Right lobe of liver (tissue), 6 donors: ENCODE data around the gene SHKBP1. TPM values are rescaled to one million over a fixed set of nuclear protein-coding genes. Genes with fewer than 3 reads are reported as not detected.

Experiments used
- ATAC-seq, 4 donors: fragments of 200-7000 bp; cut with Tn5 transposase; one replicate each; pipeline ENCODE4 v1.9.1; 2020; ENCODE audit warnings: mild to moderate bottlenecking in 4 of 4, moderate library complexity in 4 of 4
- DNase-seq, 3 donors: peaks; one replicate each; pipeline ENCODE4 v3.0.0-alpha.2; 2020
- H3K27ac ChIP-seq, 3 donors: fragments of 200-600 bp; one replicate each; pipeline ENCODE4 v1.8.0; 2022
- H3K27me3 ChIP-seq, 2 donors: fragments of 200-600 bp; one replicate each; pipeline ENCODE4 v1.8.0; 2022
- H3K36me3 ChIP-seq, 4 donors: fragments of 200-600 bp; sonication (generic) in 1 of 4; one replicate each; pipeline versions ENCODE4 v1.5.1 to v1.8.0; 2017 to 2022; ENCODE audit warnings: control low read depth in 1 of 4
- H3K4me1 ChIP-seq, 4 donors: fragments of 200-600 bp; sonication (generic) in 1 of 4; one replicate each; pipeline versions ENCODE4 v1.5.1 to v1.8.0; 2017 to 2022; ENCODE audit warnings: control low read depth in 1 of 4
- H3K4me3 ChIP-seq, 3 donors: fragments of 200-600 bp; one replicate each; pipeline ENCODE4 v1.8.0; 2022
- H3K9me3 ChIP-seq, 4 donors: fragments of 200-600 bp; sonication (generic) in 1 of 4; one replicate each; pipeline versions ENCODE4 v1.5.1 to v1.8.0; 2017 to 2022; ENCODE audit warnings: control low read depth in 1 of 4
- CTCF ChIP-seq, 4 donors: fragments of 200-600 bp in 3 of 4; fragments of 450-650 bp in 1 of 4; IDR thresholded peaks; one replicate each; pipeline versions ENCODE4 v1.5.1 to v1.8.0; 2016 to 2022; ENCODE audit warnings: antibody characterized with exemption in 4 of 4, mild to moderate bottlenecking in 2 of 4
- POLR2A ChIP-seq: fragments of 450-650 bp; IDR thresholded peaks from one replicate; pipeline ENCODE4 v1.6.1; 2017; ENCODE audit warnings: antibody characterized with exemption, mild to moderate bottlenecking
- WGBS: methylation state at CpG from one replicate; pipeline ENCODE4 v1.1.6; 2018; ENCODE audit warnings: low coverage, low lambda C conversion rate; ENCODE audit not compliant: insufficient coverage; ENCODE audit errors: missing lambda C conversion rate; 5-methylcytosine and 5-hydroxymethylcytosine counted together
- intact Hi-C, 2 donors: fragments of 100-400 bp; cut with DNase I; formaldehyde crosslinking; loops; one replicate each; pipeline versions ENCODE4 v1.11.2 to v1.14.1; 2022
- total RNA-seq, 6 experiments: library from RNA; depleted of rRNA in 2 of 6; stranded (reverse); fragments of >200 nt in 2 of 6; fragmentation: NEBNext Ultra II Directional in 3 of 6; extraction: Animal tissue kit (Norgen Biotek cat#: 25700) in 3 of 6; gene quantifications; one replicate each; pipeline versions ENCODE4 v1.1.0 to v1.2.4, GENCODE V29; 2016 to 2023
- donor health status: DM: no; HTN: yes; CAD: no.
- donor health status: DM: no; HTN: no; CAD: no.
- donor health status: DM: no; HTN: no; CAD: no.
- donor health status: DM: no; HTN: yes; CAD: no.
- donor health status: DM: no; HTN: yes; CAD: no.

Gene SHKBP1
- total RNA-seq, 6 experiments from 2014 or later = 16.1 to 29.0 (median 22.4) TPM

GRCh38 chr19:40632311-40633036 is 55.8 kb downstream of the SHKBP1 start:
- Histone ChIP-seq H3K4me3 (no peak overlapping the region), H3K36me3 (no peaks in the 10 kb centered on the region), H3K4me1 (no peaks in the 10 kb centered on the region), H3K9me3 (no peaks in the 10 kb centered on the region), H3K27ac (no peak overlapping the region), H3K27me3 (no peaks in the 10 kb centered on the region)
- TF ChIP-seq POLR2A = no peak
- no peak for TF ChIP-seq CTCF (IDR thresholded peaks at IDR 0.05)
- DNase-seq (no peak), ATAC-seq (no peak)
- intact Hi-C loops = no loop called here
- 77% methylated on average over 3 of the region's 3 CpGs for WGBS

- Histone ChIP-seq H3K4me3 (no peak overlapping the region), H3K4me1 (no peaks in the 10 kb centered on the region), H3K27ac (no peak overlapping the region), H3K9me3 (no peaks in the 10 kb centered on the region), H3K27me3 (no peaks in the 10 kb centered on the region), H3K36me3 (no peaks in the 10 kb centered on the region)
- 80% methylated on average over 5 of the region's 5 CpGs for WGBS
- intact Hi-C loops = no loop called here
- DNase-seq (no peak), ATAC-seq (no peak)
- TF ChIP-seq CTCF (IDR thresholded peaks at IDR 0.05) = no peak
- TF ChIP-seq POLR2A = no peak
Measured at GRCh38 chr19:40633207-40633606, 56.5 kb downstream of the SHKBP1 start.

DNA sequence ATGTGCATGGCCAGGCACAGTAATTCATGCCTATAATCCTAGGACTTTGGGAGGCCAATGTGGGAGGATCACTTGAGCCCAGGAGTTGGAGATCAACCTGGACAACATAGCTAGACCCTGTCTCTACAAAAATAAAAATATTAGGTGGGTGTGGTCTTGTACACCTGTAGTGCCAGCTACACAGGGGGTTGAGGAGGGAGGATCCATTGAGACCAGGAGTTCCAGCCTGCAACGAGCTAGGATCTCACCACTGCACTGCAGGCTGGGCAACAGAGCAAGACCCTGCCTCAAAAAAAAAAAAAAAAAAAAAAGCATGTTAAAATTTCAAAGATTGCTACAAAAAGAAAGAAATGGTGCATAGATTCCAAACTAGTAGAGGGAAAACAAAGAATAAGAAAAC is 61.7 kb downstream of the SHKBP1 start:
- no peak overlapping the region for H3K27ac ChIP-seq
- no peaks in the 10 kb centered on the region for H3K36me3 ChIP-seq
- ATAC-seq (no peak), DNase-seq (no peak)
- no peaks in the 10 kb centered on the region for H3K27me3 ChIP-seq
- intact Hi-C loops = no loop called here
- TF ChIP-seq POLR2A (no peak), CTCF (IDR thresholded peaks at IDR 0.05) (no peak)
- no peaks in the 10 kb centered on the region for H3K9me3 ChIP-seq
- no peak overlapping the region for H3K4me3 ChIP-seq
- WGBS = 29% methylated on average over 1 of the region's 1 CpG
- H3K4me1 ChIP-seq = no peaks in the 10 kb centered on the region

DNA sequence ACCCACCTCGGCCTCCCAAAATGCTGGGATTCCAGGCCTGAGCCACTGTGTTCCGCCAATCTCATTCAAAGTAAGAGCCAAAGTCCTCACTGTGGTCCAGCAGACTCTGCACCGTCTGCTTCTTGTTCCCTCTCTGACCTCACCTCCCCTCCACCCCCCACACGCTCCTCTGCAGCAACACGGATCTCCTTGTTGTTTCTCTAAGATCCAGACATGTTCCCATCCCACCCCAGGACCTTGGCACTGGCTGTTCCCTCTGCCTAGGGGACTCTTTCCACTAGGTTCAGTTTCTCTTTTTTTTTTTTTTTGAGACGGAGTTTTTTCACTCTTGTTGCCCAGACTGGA is 62.9 kb downstream of the SHKBP1 start:
- Histone ChIP-seq H3K36me3 (no peaks in the 10 kb centered on the region), H3K4me3 (no peak overlapping the region), H3K27me3 (no peaks in the 10 kb centered on the region), H3K27ac (no peak overlapping the region), H3K9me3 (no peaks in the 10 kb centered on the region), H3K4me1 (no peaks in the 10 kb centered on the region)
- WGBS = 71% methylated on average over 5 of the region's 6 CpGs
- intact Hi-C loops = no loop called here
- ATAC-seq = no peak
- no peak for DNase-seq
- TF ChIP-seq POLR2A = no peak
- TF ChIP-seq CTCF (IDR thresholded peaks at IDR 0.05) = no peak
